Middle frontal gyrus (tissue), 1 donor: ENCODE data around the gene PYGO2.
"Not testable (repeated sequence)": the region's sequence is repeated elsewhere in the genome, so short reads cannot be mapped to it uniquely, and the experiment has no call there.

Experiments used
- DNase-seq: peaks from one replicate; pipeline ENCODE4 v3.0.0-alpha.2; 2015; ENCODE audit warnings: low spot score; ENCODE audit errors: extremely low spot score

Gene PYGO2

GRCh38 chr1:154982897-154983648 lies 21.5 kb upstream of the PYGO2 start, which contains the start of gene FLAD1:
Gene FLAD1 (plus strand): TSS chr1:154983344. CDS start chr1:154983695, 351 bp downstream.
- peak; percentile 96 for DNase-seq

- no peak for DNase-seq
Observed at GRCh38 chr1:154982341-154982740, 20.8 kb upstream of the PYGO2 start.

GRCh38 chr1:154978360-154978759 lies 16.8 kb upstream of the PYGO2 start:
- DNase-seq = no peak

- not testable (repeated sequence) for DNase-seq
Observed at GRCh38 chr1:154977762-154978161, 16.2 kb upstream of the PYGO2 start.

GRCh38 chr1:154975409-154976059 lies 14.0 kb upstream of the PYGO2 start:
- DNase-seq = no peak

GRCh38 chr1:154974808-154975408 lies 13.3 kb upstream of the PYGO2 start:
- peak; percentile 91 for DNase-seq

GRCh38 chr1:154974102-154974807 lies 12.7 kb upstream of the PYGO2 start, which contains the start of gene CKS1B:
Gene CKS1B (plus strand): TSS chr1:154974681. CDS start chr1:154974746, 65 bp downstream.
- DNase-seq = peak; percentile 99

- peak; percentile 69 for DNase-seq
Observed at GRCh38 chr1:154973344-154974101, 11.9 kb upstream of the PYGO2 start.

- no peak for DNase-seq
Observed at GRCh38 chr1:154972517-154973343, 11.1 kb upstream of the PYGO2 start.

GRCh38 chr1:154972213-154972516 lies 10.6 kb upstream of the PYGO2 start:
- no peak for DNase-seq

- DNase-seq = no peak
Observed at GRCh38 chr1:154971341-154971998, 9.9 kb upstream of the PYGO2 start.

- peak; percentile 91 for DNase-seq
Observed at GRCh38 chr1:154970631-154971340, 9.2 kb upstream of the PYGO2 start, which contains the start of gene SHC1. Gene SHC1 (minus strand): TSS chr1:154970747. CDS start chr1:154970526, 221 bp downstream.

GRCh38 chr1:154969860-154970452 lies 8.4 kb upstream of the PYGO2 start:
- DNase-seq = no peak

- no peak for DNase-seq
Observed at GRCh38 chr1:154969246-154969645, 7.7 kb upstream of the PYGO2 start.

- DNase-seq = no peak
Observed at GRCh38 chr1:154968731-154969130, 7.1 kb upstream of the PYGO2 start.

- DNase-seq = no peak
Observed at GRCh38 chr1:154967331-154967950, 5.9 kb upstream of the PYGO2 start.

GRCh38 chr1:154966111-154966510 lies 4.5 kb upstream of the PYGO2 start:
- no peak for DNase-seq

GRCh38 chr1:154964359-154964758 lies 2.8 kb upstream of the PYGO2 start:
- DNase-seq = no peak
